Measurements from ENCODE around the gene CD52.

DNA sequence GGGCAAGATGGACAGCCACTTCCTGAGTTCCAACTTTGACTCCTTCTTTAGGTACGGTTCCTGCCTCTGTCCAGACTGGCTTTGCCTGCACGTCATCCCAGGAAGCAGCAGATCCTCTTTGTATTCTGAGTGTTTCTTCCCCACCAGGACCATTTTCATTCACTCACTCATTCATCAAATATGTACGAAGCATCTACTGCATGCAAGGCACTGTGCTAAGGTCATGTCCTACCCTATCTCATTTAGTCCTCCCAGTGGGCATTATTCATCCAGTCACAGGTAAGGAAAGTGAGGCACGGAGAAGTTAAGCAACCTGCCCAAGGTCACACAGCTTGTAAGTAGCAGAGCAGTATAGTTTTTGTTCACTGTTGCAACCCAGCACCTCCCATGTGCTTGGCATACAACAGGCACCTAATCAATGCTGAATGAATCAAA lies 22.3 kb downstream of the CD52 start:
- TF ChIP-seq, protein P1, sequence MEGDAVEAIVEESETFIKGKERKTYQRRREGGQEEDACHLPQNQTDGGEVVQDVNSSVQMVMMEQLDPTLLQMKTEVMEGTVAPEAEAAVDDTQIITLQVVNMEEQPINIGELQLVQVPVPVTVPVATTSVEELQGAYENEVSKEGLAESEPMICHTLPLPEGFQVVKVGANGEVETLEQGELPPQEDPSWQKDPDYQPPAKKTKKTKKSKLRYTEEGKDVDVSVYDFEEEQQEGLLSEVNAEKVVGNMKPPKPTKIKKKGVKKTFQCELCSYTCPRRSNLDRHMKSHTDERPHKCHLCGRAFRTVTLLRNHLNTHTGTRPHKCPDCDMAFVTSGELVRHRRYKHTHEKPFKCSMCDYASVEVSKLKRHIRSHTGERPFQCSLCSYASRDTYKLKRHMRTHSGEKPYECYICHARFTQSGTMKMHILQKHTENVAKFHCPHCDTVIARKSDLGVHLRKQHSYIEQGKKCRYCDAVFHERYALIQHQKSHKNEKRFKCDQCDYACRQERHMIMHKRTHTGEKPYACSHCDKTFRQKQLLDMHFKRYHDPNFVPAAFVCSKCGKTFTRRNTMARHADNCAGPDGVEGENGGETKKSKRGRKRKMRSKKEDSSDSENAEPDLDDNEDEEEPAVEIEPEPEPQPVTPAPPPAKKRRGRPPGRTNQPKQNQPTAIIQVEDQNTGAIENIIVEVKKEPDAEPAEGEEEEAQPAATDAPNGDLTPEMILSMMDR (conservative IDR thresholded peaks at IDR 0.05) = no peak
- no peak for TF ChIP-seq EZH2 (IDR thresholded peaks at IDR 0.05; ENCODE audit: low read depth)

All from PC-9 (cell line).